Suprapubic skin (tissue), 4 donors: ENCODE results near the gene CCDC170. TPM values are rescaled to one million over a fixed set of nuclear protein-coding genes. Genes with fewer than 3 reads are reported as not detected.

Experiments used
- DNase-seq, 2 donors: peaks; one replicate each; pipeline ENCODE4 v3.0.0-alpha.2; 2019; ENCODE audit warnings: low spot score in 2 of 2
- H3K27ac ChIP-seq: fragments of 200-600 bp; sonication (generic); one replicate; pipeline ENCODE4 v1.5.1; 2019
- H3K27me3 ChIP-seq: fragments of 200-600 bp; sonication (generic); one replicate; pipeline ENCODE4 v1.5.1; 2019
- H3K36me3 ChIP-seq: fragments of 200-600 bp; sonication (generic); one replicate; pipeline ENCODE4 v1.5.1; 2019
- H3K4me1 ChIP-seq: fragments of 200-600 bp; sonication (generic); one replicate; pipeline ENCODE4 v1.5.1; 2019
- H3K4me3 ChIP-seq: fragments of 200-600 bp; sonication (generic); one replicate; pipeline ENCODE4 v1.5.1; 2019; ENCODE audit warnings: mild to moderate bottlenecking
- H3K9me3 ChIP-seq: fragments of 200-600 bp; sonication (generic); one replicate; pipeline ENCODE4 v1.5.1; 2019
- CTCF ChIP-seq, 2 donors: fragments of 200-600 bp in 1 of 2; fragments of 450-650 bp in 1 of 2; sonication (generic) in 1 of 2; IDR thresholded peaks; one replicate each; pipeline ENCODE4 v1.5.1; 2016 to 2019; ENCODE audit warnings: antibody characterized with exemption in 2 of 2, mild to moderate bottlenecking in 1 of 2, moderate library complexity in 1 of 2
- EP300 ChIP-seq: sonication (generic); formaldehyde crosslinking; IDR thresholded peaks from one replicate; pipeline ENCODE4 v1.6.1; 2017; ENCODE audit warnings: antibody characterized with exemption
- POLR2A ChIP-seq, 2 donors: fragments of 450-650 bp; IDR thresholded peaks; one replicate each; pipeline ENCODE4 v1.6.1; 2017; ENCODE audit warnings: antibody characterized with exemption in 2 of 2, mild to moderate bottlenecking in 2 of 2, moderate library complexity in 2 of 2
- POLR2AphosphoS5 ChIP-seq, 3 donors: sonication (generic); formaldehyde crosslinking; IDR thresholded peaks; one replicate each; pipeline ENCODE4 v1.6.1; 2017; ENCODE audit warnings: antibody characterized with exemption in 3 of 3
- WGBS: methylation state at CpG from one replicate; pipeline ENCODE4 v1.1.5; 2018; 5-methylcytosine and 5-hydroxymethylcytosine counted together
- total RNA-seq, 4 donors: library from RNA; depleted of rRNA; stranded (reverse); fragments of >200 nt; gene quantifications; one replicate each; pipeline ENCODE4 v1.1.0, GENCODE V29; 2016

The CCDC170 gene
- total RNA-seq, 4 donors from 2014 or later: 0.16 to 0.89 (median 0.24) TPM

DNA sequence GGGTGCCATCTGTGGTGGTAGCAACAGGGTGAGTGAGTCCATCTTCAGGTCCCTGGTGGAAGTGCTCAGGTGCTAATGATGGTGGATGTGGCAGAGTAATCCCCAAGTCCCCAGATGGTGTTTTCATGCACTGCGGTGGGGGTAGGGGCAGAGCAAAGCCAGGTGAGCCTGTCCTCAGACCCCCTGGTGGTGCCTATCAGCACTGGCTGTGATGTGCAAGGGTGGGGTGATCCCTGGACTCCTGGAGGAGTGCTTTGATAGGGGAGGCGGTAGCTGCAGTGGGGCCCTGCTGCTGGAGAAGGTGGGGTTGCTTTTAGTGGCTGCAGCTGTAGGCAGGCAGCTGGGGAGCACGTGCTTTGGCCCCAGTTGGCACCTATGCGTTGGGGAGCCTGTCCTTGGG, 70.8 kb downstream of the CCDC170 start:
- Histone ChIP-seq H3K36me3 (no peaks in the 10 kb centered on the region), H3K9me3 (no peaks in the 10 kb centered on the region), H3K27ac (no peak overlapping the region), H3K27me3 (no peaks in the 10 kb centered on the region), H3K4me3 (no peak overlapping the region), H3K4me1 (no peaks in the 10 kb centered on the region)
- 100% methylated on average over 1 of the region's 4 CpGs for WGBS
- DNase-seq: no peak
- TF ChIP-seq POLR2A (IDR thresholded peaks at IDR 0.05) (no peak), POLR2AphosphoS5 (IDR thresholded peaks at IDR 0.05) (no peak), CTCF (IDR thresholded peaks at IDR 0.05) (no peak), EP300 (no peak)

DNA sequence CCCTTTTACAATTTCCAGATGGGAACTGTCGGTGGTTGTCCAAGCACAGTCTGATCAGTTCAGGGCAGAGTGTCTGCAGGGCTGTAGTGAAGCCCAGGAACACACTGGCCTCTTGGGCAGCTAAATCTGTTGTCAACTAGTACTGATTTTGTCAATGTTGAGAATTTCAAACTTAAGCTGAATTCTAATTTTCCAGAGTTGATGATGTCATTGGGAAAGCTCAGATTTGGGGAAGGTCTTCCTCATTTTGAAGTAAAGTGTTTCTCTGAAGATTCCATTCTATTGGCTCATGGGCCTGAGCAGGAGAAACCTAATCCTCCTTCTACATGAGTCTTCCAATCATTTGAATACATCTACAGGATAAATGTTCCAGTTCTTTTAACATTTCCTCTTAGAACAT, 72.1 kb downstream of the CCDC170 start:
- no peak for TF ChIP-seq EP300
- no peaks in the 10 kb centered on the region for H3K36me3 ChIP-seq
- WGBS: 69% methylated on average over 1 of the region's 1 CpG
- no peaks in the 10 kb centered on the region for H3K27me3 ChIP-seq
- no peaks in the 10 kb centered on the region for H3K4me1 ChIP-seq
- no peak overlapping the region for H3K27ac ChIP-seq
- no peak overlapping the region for H3K4me3 ChIP-seq
- no peaks in the 10 kb centered on the region for H3K9me3 ChIP-seq
- DNase-seq: no peak

- 50% methylated on average over 2 of the region's 2 CpGs for WGBS
- no peak for TF ChIP-seq POLR2AphosphoS5 (IDR thresholded peaks at IDR 0.05)
- TF ChIP-seq EP300: no peak
- no peak for TF ChIP-seq CTCF (IDR thresholded peaks at IDR 0.05)
- no peak for TF ChIP-seq POLR2A (IDR thresholded peaks at IDR 0.05)
- H3K4me3 ChIP-seq: no peak overlapping the region
- H3K9me3 ChIP-seq: no peaks in the 10 kb centered on the region
- DNase-seq: no peak
- no peaks in the 10 kb centered on the region for H3K27me3 ChIP-seq
- no peaks in the 10 kb centered on the region for H3K36me3 ChIP-seq
- no peaks in the 10 kb centered on the region for H3K4me1 ChIP-seq
- no peak overlapping the region for H3K27ac ChIP-seq
These were observed 72.7 kb downstream of the CCDC170 start for GRCh38 chr6:151566557-151566956.

GRCh38 chr6:151576633-151577032, 82.8 kb downstream of the CCDC170 start:
- DNase-seq: no peak
- no peaks in the 10 kb centered on the region for H3K9me3 ChIP-seq
- TF ChIP-seq EP300 (no peak), POLR2AphosphoS5 (IDR thresholded peaks at IDR 0.05) (no peak), CTCF (IDR thresholded peaks at IDR 0.05) (no peak), POLR2A (IDR thresholded peaks at IDR 0.05) (no peak)
- 87% methylated on average over 8 of the region's 8 CpGs for WGBS
- no peaks in the 10 kb centered on the region for H3K36me3 ChIP-seq
- no peaks in the 10 kb centered on the region for H3K27me3 ChIP-seq
- H3K27ac ChIP-seq: no peak overlapping the region
- no peaks in the 10 kb centered on the region for H3K4me1 ChIP-seq
- H3K4me3 ChIP-seq: no peak overlapping the region

DNA sequence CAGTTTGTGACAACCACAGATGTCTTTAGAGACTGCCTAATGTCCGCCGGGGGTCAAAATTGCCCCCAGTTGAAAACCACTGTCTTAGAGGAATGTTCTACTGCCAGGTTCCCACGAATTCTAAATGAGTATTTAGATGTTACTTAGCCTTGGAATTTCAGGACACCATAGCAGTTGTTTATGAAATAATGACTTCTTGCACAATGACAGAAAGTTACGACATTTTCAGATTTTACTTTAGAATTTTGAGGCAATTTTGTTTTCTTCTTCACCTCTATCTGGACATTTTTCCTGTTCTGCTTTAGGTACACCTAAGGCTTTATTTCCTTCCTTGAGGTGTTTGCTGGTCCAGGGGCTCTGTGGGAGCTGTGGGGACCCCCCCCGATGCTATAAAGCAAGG, 83.4 kb downstream of the CCDC170 start:
- no peak for DNase-seq
- Histone ChIP-seq H3K4me3 (no peak overlapping the region), H3K4me1 (no peaks in the 10 kb centered on the region), H3K9me3 (no peaks in the 10 kb centered on the region), H3K27me3 (no peaks in the 10 kb centered on the region), H3K36me3 (no peaks in the 10 kb centered on the region), H3K27ac (no peak overlapping the region)
- TF ChIP-seq CTCF (IDR thresholded peaks at IDR 0.05): no peak
- no peak for TF ChIP-seq EP300
- 89% methylated on average over 5 of the region's 5 CpGs for WGBS

GRCh38 chr6:151585741-151586140, 91.9 kb downstream of the CCDC170 start:
- Histone ChIP-seq H3K27ac (no peak overlapping the region), H3K36me3 (no peaks in the 10 kb centered on the region), H3K4me1 (no peaks in the 10 kb centered on the region), H3K9me3 (no peaks in the 10 kb centered on the region), H3K4me3 (no peak overlapping the region), H3K27me3 (no peaks in the 10 kb centered on the region)
- 94% methylated on average over 2 of the region's 2 CpGs for WGBS
- no peak for TF ChIP-seq EP300
- TF ChIP-seq POLR2AphosphoS5 (IDR thresholded peaks at IDR 0.05): no peak
- no peak for TF ChIP-seq POLR2A (IDR thresholded peaks at IDR 0.05)
- TF ChIP-seq CTCF (IDR thresholded peaks at IDR 0.05): no peak
- no peak for DNase-seq
